ENCODE results near the gene SOX11.

Gene SOX11

DNA sequence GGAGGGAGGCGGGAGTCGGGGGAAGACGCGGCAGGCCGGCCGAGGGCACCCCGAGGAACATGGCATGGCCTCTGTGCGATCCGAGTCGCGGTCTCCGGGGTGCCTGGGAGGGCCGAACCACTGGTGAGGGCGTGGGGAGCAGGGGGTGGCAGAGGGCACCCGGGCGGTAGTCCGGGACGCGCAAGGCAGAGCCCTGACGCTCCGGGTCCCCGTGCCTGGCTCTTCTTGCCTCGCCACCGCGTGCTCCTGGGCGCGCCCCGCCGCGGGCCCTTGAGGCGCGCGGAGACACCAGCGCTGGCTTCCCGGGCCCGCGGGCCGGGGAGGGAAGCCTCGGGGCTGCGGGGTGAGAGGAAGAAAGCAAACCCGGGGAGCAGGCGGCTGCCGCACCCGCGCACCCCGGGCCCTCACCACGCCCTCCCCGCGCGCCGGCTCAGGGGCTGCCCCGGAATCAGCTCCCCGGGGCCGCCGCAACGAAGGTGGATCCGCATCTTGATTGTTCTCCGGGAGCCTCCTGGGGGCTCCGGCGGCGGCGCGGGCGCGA, 4.3 kb downstream of the SOX11 start:
- in situ Hi-C loops (cut with MboI; ENCODE audit: low sequenced_read_pairs, unreplicated experiment): no loop called here
- TF ChIP-seq, protein P1, sequence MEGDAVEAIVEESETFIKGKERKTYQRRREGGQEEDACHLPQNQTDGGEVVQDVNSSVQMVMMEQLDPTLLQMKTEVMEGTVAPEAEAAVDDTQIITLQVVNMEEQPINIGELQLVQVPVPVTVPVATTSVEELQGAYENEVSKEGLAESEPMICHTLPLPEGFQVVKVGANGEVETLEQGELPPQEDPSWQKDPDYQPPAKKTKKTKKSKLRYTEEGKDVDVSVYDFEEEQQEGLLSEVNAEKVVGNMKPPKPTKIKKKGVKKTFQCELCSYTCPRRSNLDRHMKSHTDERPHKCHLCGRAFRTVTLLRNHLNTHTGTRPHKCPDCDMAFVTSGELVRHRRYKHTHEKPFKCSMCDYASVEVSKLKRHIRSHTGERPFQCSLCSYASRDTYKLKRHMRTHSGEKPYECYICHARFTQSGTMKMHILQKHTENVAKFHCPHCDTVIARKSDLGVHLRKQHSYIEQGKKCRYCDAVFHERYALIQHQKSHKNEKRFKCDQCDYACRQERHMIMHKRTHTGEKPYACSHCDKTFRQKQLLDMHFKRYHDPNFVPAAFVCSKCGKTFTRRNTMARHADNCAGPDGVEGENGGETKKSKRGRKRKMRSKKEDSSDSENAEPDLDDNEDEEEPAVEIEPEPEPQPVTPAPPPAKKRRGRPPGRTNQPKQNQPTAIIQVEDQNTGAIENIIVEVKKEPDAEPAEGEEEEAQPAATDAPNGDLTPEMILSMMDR (IDR thresholded peaks at IDR 0.05; ENCODE audit: borderline replicate concordance, control extremely low read depth, extremely low read depth, insufficient read depth, missing control alignments): no peak
- no peak for DNase-seq (ENCODE audit: low spot score)

DNA sequence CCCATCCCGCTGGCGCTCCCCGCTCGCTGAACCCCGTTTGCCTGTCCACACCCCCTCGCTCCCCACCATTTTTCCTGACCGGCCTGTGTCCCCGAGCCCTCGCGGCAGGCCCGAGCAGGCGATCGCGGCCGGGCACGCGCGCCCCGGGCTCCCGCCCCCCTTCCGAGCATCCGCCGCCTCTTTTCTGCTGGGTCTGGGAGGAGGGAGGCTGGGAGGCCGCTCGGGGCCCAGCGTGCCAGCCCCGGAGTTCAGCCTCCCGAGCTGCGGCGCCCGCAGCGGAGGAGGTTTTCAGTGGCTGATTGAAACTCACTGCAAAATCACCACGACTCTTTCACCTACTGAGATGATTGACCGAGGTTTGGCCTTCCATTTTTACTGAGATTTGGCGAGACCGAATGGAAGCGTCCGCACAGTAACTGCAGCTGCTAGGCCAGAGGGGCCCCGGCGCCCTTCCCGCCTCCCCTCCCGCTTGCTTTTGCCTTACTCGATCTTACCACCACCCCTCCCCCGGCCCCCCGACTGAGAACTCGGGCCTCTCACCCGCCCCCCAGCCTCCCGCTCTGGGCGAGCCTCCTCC, 4.8 kb downstream of the SOX11 start:
- no peak for DNase-seq (ENCODE audit: low spot score)
- in situ Hi-C loops (cut with MboI; ENCODE audit: low sequenced_read_pairs, unreplicated experiment): no loop called here
- TF ChIP-seq, protein P1 (IDR thresholded peaks at IDR 0.05; ENCODE audit: borderline replicate concordance, control extremely low read depth, extremely low read depth, insufficient read depth, missing control alignments): no peak

DNA sequence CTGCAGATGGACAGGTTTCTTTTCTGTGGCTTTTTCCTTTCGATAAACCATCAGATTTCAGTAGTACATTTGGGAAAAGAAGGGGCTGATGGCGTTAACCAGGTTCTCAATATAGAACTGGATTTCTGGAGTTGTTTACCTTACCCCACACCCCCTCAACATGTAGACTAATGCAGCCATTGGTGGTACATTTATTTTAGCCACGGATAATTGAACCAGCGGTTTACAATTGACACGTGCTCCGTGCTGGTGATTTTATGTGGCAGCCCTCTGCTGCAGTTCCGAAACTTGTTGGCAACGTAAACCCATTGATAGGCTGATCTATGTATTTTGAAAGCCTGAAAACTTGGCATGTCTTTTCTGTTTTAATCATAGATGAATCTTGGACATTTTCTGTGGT, 5.4 kb downstream of the SOX11 start:
- TF ChIP-seq, protein P1 (IDR thresholded peaks at IDR 0.05; ENCODE audit: borderline replicate concordance, control extremely low read depth, extremely low read depth, insufficient read depth, missing control alignments): no peak
- no peak for DNase-seq (ENCODE audit: low spot score)
- in situ Hi-C loops (cut with MboI; ENCODE audit: low sequenced_read_pairs, unreplicated experiment): no loop called here

DNA sequence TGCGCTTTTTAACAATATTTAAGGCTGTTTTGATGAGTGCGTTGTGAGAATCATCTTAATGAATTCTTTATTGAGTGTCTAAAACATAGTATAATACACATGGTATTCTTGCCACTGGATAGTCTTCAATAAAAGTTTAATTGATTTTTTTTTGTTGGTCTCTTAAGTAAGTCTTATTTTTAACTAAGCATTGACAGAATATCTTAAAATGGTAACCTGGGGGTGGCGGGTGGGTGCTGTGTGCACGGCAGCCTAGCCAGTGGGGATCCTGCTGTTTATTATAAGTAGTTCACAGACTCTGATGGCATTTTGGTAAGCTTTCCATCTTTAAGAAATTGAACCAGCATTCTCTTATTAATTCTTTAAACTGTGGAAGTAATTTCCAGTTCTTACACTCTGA, 6.0 kb downstream of the SOX11 start:
- DNase-seq (ENCODE audit: low spot score): no peak
- TF ChIP-seq, protein P1 (IDR thresholded peaks at IDR 0.05; ENCODE audit: borderline replicate concordance, control extremely low read depth, extremely low read depth, insufficient read depth, missing control alignments): no peak
- in situ Hi-C loops (cut with MboI; ENCODE audit: low sequenced_read_pairs, unreplicated experiment): no loop called here

DNA sequence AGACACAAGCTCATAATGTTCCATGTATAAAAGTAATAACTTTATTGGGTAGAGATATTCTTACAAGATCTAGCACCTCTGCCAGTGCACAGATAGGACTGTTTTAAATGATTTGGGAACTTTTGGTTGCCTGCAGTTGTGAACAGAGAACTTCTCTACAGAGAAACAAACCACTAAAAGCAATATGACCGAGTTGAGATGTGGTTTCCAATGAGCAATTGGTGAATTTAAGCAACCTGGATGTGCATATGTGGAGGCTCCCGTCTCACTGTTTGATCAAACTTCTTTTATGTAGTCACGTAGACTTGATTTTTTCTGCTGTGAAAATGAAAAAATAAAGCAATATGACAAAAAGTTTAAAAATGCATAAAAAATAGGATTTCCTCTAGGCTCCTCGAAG, 7.8 kb downstream of the SOX11 start:
- DNase-seq (ENCODE audit: low spot score): no peak
- in situ Hi-C loops (cut with MboI; ENCODE audit: low sequenced_read_pairs, unreplicated experiment): no loop called here

DNA sequence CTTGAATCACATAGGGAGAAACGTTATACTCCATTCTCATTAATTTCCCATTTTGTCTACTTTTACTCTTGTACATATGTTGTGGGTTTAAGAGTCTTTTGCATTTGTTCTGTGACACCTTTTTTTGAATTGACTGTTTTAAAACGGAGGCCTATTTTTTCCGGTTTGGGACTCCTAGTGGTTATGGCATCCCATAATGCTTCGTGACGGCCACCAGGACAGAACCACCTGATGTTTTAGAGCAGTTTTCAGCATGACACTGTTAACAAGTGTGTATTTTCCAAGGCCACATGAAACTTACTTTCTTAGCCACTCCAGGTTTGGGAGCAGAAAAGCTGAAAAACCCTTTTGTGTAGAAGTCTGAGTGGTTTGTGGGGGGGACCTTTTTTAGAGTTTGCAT, 8.4 kb downstream of the SOX11 start:
- TF ChIP-seq, protein P1 (IDR thresholded peaks at IDR 0.05; ENCODE audit: borderline replicate concordance, control extremely low read depth, extremely low read depth, insufficient read depth, missing control alignments): no peak
- in situ Hi-C loops (cut with MboI; ENCODE audit: low sequenced_read_pairs, unreplicated experiment): no loop called here
- DNase-seq (ENCODE audit: low spot score): no peak

More for the DNA sequence above, 7.8 kb downstream of the SOX11 start:
- TF ChIP-seq, protein P1 (IDR thresholded peaks at IDR 0.05; ENCODE audit: borderline replicate concordance, control extremely low read depth, extremely low read depth, insufficient read depth, missing control alignments): no peak
